Measurements from ENCODE around the gene FBXW11.

DNA sequence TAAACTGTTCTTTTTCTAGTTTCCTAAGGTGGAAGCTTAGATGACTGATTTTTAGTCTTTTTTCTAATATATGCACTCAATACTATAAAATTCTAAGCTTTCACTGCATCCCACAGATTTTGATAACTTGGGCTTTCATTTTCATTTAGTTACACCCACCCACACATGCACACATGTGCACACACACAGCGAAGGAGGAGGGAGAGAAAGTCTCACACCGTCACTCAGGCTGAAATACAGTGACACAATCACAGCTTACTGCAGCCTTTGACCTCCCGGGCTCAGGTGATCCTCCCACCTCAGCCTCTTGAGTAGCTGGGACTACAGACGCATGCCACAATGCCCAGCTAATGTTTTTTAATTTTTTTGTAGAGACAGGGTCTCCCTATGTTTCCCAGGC, 124.3 kb downstream of the FBXW11 start:
- TF ChIP-seq, protein P1, sequence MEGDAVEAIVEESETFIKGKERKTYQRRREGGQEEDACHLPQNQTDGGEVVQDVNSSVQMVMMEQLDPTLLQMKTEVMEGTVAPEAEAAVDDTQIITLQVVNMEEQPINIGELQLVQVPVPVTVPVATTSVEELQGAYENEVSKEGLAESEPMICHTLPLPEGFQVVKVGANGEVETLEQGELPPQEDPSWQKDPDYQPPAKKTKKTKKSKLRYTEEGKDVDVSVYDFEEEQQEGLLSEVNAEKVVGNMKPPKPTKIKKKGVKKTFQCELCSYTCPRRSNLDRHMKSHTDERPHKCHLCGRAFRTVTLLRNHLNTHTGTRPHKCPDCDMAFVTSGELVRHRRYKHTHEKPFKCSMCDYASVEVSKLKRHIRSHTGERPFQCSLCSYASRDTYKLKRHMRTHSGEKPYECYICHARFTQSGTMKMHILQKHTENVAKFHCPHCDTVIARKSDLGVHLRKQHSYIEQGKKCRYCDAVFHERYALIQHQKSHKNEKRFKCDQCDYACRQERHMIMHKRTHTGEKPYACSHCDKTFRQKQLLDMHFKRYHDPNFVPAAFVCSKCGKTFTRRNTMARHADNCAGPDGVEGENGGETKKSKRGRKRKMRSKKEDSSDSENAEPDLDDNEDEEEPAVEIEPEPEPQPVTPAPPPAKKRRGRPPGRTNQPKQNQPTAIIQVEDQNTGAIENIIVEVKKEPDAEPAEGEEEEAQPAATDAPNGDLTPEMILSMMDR (IDR thresholded peaks at IDR 0.05), result no peak
- TF ChIP-seq POLR2A (IDR thresholded peaks at IDR 0.05), result no peak
